Subcutaneous adipose tissue (tissue), 4 donors: ENCODE measurements around the gene TIGD6. TPM values are rescaled to one million over a fixed set of nuclear protein-coding genes. Genes with fewer than 3 reads are reported as not detected.

Experiments
- CTCF ChIP-seq: fragments of 450-650 bp; IDR thresholded peaks from one replicate; pipeline ENCODE4 v1.5.1; 2016; ENCODE audit warnings: low read depth, mild to moderate bottlenecking, control low read depth, antibody characterized with exemption, moderate library complexity
- total RNA-seq, 4 donors: library from RNA; depleted of rRNA; stranded (reverse); fragments of >200 nt; gene quantifications; one replicate each; pipeline ENCODE4 v1.1.0, GENCODE V29; 2016

Gene TIGD6
- total RNA-seq, 4 donors from 2014 or later, result 2.6 to 5.7 (median 4.0) TPM

- TF ChIP-seq CTCF, result no peak
Measured at GRCh38 chr5:150038547-150038946, 38.1 kb upstream of the TIGD6 start.

- TF ChIP-seq CTCF, result no peak
Measured at GRCh38 chr5:150036513-150036912, 36.1 kb upstream of the TIGD6 start.

- TF ChIP-seq CTCF, result no peak
Measured at GRCh38 chr5:150035139-150035895, 34.9 kb upstream of the TIGD6 start.

GRCh38 chr5:150034662-150035061, 34.2 kb upstream of the TIGD6 start:
- no peak for TF ChIP-seq CTCF

- TF ChIP-seq CTCF, result no peak
Measured at GRCh38 chr5:150033334-150033733, 32.9 kb upstream of the TIGD6 start.

GRCh38 chr5:150026682-150027172, 26.3 kb upstream of the TIGD6 start:
- TF ChIP-seq CTCF, result no peak

- no peak for TF ChIP-seq CTCF
Measured at GRCh38 chr5:150024346-150024984, 24.0 kb upstream of the TIGD6 start.
